Activated T-helper 9 cell treated with anti-CD3 and anti-CD28 coated beads, Interleukin-2, amount 50 U/mL, for 16 hours (primary cell): ENCODE results near the gene GTF2I.
"Not testable (repeated sequence)": the region's sequence is repeated elsewhere in the genome, so short reads cannot be mapped to it uniquely, and the experiment has no call there.

ENCODE experiments used
- DNase-seq: peaks from one replicate; pipeline ENCODE4 v3.0.0-alpha.2; 2020; ENCODE audit warnings: low read depth

Gene GTF2I

GRCh38 chr7:74779053-74779452, 121.5 kb downstream of the GTF2I start:
- not testable (repeated sequence) for DNase-seq

GRCh38 chr7:74781746-74782145, 124.2 kb downstream of the GTF2I start:
- not testable (repeated sequence) for DNase-seq

GRCh38 chr7:74783595-74783994, 126.1 kb downstream of the GTF2I start:
- not testable (repeated sequence) for DNase-seq

- peak; percentile 89 for DNase-seq
These were observed 131.0 kb downstream of the GTF2I start for GRCh38 chr7:74788369-74789150.

- DNase-seq: not testable (repeated sequence)
These were observed 131.8 kb downstream of the GTF2I start for GRCh38 chr7:74789200-74789736.

GRCh38 chr7:74797848-74798622, 140.5 kb downstream of the GTF2I start:
- DNase-seq: not testable (repeated sequence)

- not testable (repeated sequence) for DNase-seq
These were observed 141.1 kb downstream of the GTF2I start for GRCh38 chr7:74798644-74799043.
